Measurements from ENCODE around the gene PSMB3.

- TF ChIP-seq TAF1 (IDR thresholded peaks at IDR 0.05; ENCODE audit: control insufficient read depth, extremely low read depth, insufficient read depth, low read length, severe bottlenecking) (no peak), BHLHE40 (IDR thresholded peaks at IDR 0.05; ENCODE audit: low read length) (0 out of 2 replicates have a peak, but pooled peaks have one; percentile 5), BRCA1 (IDR thresholded peaks at IDR 0.05) (no peak), BRCA1 (CRISPR knock-in tag; IDR thresholded peaks at IDR 0.05) (no peak), FOXK1 (CRISPR knock-in tag; IDR thresholded peaks at IDR 0.05; ENCODE audit: borderline replicate concordance) (no peak), E2F3 (CRISPR knock-in tag; IDR thresholded peaks at IDR 0.05) (0 out of 2 replicates have a peak, but pooled peaks have one; percentile 49), RBM14 (IDR thresholded peaks at IDR 0.05; ENCODE audit: borderline replicate concordance, insufficient read depth, low read depth, low read length) (no peak), E4F1 (CRISPR knock-in tag; IDR thresholded peaks at IDR 0.05; ENCODE audit: borderline replicate concordance) (peak; percentile 12; the same call in 1 of the 2 replicates), NCOA2 (IDR thresholded peaks at IDR 0.05; ENCODE audit: partially characterized antibody in 2 of 2) (no peak), E2F6 (IDR thresholded peaks at IDR 0.05; ENCODE audit: borderline replicate concordance in 1 of 2, extremely low read depth in 1 of 2, insufficient read depth in 1 of 2, insufficient read length in 1 of 2, low read depth in 1 of 2, low read length in 1 of 2, poor library complexity in 1 of 2, severe bottlenecking in 1 of 2) (peak; percentile 94 to 99)
Observed at GRCh38 chr17:38728290-38728831, 24.2 kb upstream of the PSMB3 start.

All from K562 (cell line).